HG03457 (cell line): ENCODE measurements around the gene NCOA3.
"Not testable (repeated sequence)": the region's sequence is repeated elsewhere in the genome, so short reads cannot be mapped to it uniquely, and the experiment has no call there.

Source experiments
- ATAC-seq: cut with Tn5 transposase; IDR thresholded peaks from one replicate; pipeline ENCODE4 v1.9.1; 2021; ENCODE audit warnings: moderate number of reproducible peaks; ENCODE audit not compliant: unreplicated experiment

The NCOA3 gene

GRCh38 chr20:47500082-47500481 lies 1.6 kb upstream of the NCOA3 start:
- ATAC-seq, result not testable (repeated sequence)

GRCh38 chr20:47500554-47500953 lies 1.1 kb upstream of the NCOA3 start:
- no peak for ATAC-seq

DNA sequence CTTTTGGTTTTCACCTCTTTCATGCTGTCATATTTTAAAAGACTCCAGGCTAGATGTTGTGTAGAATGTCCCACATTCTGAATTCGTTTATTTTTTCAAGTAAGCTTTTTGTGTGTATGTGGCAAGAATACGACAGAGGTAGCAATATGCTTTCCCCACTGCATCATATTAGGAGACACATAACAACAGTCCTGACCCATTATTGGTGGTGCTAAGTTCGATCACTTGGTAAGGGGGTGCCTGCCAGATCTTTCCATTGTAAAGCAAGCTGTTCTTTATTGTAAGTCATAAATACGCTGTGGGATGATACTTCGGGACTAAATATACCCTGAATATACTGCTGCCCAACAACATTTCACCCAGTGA lies 588 bp upstream of the NCOA3 start:
- ATAC-seq, result no peak

DNA sequence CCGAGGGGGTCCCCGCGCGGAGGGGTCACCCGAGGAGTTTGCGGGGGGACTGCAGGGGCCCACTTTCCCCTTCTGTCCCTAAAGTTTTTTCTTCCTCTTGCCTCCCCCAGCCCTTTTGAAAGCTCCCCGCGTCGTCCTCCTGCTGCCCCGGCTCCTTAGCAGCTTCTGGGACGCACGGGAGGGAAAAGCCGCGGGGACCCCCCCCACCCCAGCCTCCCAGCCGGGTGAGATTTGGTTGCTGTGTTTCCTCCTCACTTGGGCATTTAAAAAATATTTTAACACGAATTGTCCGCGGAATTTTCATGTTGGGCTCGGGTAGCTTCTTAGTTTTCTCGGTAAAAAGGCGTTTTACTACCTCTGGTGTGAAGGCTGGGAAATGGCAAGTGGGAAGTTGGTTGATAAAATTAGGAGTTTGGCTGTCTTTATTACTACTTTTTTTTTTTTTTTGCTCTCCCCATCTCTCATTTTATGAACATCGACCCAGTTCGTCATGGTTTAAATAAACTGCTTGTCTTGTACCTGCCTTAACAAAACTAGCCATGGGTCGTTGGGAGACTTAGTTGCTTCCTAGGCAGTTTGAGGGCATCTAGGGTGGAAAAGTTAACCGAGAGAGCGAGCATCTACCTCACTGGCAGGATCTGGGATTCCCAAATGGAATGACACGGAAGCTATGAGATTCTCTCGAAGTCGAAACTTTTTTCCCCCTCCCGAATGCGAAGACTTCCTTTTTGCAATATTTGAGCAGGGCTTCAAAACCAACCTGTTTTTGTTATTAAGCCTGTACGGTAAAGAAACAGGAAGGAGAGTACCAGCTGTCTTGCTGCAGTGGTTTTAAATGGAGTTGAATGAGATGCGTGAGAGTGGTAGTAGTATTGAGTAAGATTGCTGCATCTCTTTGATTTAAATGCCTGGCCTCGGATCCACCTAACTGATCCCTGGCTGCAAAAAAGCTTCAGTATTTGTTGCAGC lies 868 bp downstream of the NCOA3 start:
- ATAC-seq, result no peak

- ATAC-seq, result no peak
These were observed 2.0 kb downstream of the NCOA3 start for GRCh38 chr20:47503685-47504084.

GRCh38 chr20:47506335-47506734 lies 4.6 kb downstream of the NCOA3 start:
- ATAC-seq, result no peak

DNA sequence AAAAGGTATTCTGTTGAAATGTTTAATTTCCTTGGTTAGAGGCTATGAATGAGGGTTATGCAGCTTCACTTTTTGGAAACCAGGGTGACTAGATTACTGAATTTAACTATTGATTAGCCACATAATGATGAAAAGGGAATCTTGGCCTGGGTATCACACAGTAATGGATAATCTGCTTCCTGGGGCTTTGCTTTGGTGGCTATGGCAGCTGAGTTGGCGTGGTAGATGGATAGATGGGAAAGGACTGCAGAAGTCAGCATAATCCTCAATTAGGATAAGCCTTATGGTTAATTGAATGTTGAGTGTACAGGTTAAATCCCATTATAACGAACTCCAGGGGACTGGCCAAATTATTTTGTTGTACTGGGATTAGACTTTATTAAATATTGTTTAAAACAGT lies 5.2 kb downstream of the NCOA3 start:
- no peak for ATAC-seq

DNA sequence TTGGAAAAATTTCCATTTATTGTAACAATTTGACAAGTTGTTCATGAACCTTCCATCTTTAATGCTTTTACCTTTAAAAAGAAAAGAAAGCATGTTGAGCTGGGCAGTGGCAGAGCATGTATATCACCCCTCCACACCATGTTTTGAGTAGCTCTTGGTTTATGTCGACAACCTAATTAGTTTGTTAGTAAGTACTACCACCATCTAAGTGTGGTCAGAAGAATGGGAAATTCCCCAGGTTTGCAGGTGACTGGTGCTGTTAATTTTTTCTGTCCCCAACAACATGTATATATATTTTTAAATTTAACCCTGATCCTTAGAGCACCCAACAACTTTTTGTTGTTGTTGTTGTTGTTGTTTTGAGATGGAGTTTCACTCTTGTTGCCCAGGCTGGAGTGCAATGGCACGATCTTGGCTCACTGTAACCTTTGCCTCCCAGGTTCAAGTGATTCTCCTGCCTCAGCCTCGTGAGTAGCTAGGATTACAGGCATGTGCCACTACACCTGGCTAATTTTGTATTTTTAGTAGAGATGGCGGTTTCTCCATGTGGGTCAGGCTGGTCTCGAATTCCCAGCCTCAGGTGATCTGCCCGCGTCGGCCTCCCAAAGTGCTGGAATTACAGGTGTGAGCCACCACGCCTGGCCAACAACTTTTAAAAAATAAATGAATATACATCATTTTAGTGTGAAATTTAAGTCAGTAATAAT lies 5.7 kb downstream of the NCOA3 start:
- not testable (repeated sequence) for ATAC-seq

DNA sequence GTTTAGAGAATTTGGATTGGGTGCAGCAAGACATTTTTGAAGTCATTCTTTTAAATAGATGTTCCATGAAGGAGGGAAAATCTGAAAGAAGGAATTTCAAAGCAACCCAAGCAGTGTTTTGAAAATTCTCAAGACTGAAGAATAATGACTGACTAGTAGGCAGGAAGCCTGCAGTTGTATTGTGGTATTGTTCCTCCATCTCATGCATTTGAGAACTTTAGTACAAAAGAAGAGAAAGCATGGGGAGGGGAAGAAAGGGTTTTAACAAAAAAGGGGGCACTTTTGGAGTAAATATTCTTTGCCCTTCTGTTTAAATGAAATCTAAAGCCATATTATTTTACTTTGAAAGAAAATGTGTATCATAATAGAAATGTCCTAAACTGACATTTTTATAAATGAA lies 6.6 kb downstream of the NCOA3 start:
- ATAC-seq, result no peak

DNA sequence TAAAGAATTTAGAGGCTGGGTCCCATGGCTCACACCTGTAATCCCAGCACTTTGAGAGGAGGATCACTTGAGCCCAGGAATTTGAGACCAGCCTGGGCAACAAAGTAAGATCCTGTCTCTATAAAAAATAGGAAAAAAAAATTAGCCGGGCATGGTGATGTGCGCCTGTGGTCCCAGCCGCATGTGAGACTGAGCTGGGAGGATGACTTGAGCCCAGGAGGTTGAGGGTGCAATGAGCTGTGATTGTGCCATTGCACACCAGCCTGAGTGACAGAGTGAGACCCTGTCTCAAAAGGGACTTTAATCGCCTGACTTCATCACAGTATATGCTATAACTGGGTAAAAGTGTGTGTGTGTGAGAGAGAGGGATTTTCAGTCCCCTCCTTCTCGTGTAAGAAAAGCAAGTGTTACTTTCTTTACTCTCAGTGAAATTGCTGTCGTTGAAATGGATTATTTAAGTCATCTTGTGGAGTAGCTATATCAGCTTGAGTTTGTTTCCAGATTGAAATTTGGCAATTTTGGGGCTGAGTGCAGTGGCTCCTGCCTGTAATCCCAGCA lies 7.5 kb downstream of the NCOA3 start:
- ATAC-seq, result no peak

DNA sequence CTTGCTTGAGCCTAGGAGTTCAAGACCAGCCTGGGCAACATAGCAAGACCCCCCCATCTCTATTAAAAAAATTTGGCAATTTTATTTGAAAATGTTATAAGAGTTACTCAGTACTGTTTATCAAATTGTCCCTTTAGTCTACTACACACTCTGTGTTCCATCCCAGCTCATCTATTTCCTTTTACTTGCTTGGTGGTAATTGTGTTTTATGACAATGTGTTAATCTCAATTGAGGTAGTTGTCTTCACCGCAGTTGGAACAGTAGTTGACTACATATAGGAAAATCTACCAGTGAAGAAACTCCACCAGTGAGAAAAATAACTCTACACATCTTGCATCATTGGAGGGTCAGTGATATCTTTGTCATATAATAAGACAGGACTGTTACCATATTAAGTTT lies 8.0 kb downstream of the NCOA3 start:
- no peak for ATAC-seq

GRCh38 chr20:47515843-47516242 lies 14.2 kb downstream of the NCOA3 start:
- ATAC-seq, result no peak

DNA sequence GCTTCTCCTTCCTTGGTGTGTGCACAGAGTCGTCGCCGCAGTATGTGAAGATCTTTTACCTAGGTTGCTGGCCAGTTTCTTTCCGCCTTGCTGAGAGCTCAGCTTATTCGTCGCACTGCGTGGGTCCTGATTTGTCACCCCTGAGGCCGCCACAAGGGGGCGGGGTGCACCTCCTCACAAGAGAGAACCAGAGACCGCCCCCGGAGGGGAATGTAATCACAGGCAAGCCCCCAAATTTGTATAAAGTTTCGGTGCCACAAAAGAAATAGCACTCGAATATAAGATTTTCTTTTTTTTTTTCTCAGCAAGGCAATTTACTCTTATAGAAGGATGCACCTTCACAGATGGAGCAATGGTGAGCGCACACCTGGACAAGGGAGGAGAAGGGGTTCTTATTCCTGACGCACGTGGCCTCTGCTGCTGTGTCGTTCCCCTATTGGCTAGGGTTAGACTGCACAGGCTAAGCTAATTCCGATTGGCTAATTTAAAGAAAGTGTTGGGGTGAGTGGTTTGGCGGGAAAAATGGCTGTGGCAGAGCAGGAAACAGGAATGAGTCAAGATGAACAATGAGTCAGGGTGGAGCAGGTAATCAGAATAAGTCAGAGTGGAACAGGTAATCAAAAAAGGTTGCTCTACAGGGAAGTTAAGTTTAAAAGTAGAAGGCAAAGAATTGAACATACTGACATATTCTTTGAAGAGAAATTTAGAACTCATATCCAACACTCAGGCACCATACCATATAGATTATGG lies 19.5 kb downstream of the NCOA3 start:
- ATAC-seq, result no peak

GRCh38 chr20:47524015-47524784 lies 22.5 kb downstream of the NCOA3 start:
- no peak for ATAC-seq

DNA sequence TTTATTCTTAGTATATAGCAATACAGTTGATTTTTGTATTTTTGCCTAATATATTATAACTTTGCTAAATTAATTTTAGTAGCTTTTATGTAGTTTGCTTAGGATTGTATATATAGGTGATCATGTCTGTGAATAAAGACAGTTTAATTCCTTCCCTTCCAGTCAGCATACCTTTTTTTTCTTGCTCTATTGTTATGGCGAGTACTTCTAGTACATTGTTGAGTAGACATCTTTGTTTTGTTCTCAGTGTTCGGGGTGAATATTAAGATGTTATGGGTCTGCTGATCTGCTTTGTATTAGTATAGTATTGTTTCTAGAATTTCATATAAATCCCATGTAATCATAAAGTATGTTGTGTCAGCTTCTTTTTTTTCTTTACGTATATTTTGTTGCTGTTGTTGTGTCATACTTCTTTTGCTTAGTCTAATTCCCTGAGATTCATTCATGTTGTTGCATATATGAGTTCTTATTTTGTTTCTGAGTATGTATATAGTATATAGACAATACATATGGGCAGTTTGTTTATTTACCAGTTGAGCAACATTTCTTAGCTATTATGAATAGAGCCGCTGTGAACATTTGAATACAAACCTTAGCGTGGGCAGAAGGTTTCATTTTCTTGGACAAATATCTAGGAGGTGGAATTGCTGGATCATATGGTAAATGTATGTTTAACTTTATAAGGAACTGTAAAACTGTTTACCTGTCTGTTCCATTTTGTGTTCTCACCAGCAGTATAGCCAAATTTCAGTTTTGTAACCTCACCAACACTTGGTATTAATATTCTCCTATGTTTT lies 25.5 kb downstream of the NCOA3 start:
- no peak for ATAC-seq

DNA sequence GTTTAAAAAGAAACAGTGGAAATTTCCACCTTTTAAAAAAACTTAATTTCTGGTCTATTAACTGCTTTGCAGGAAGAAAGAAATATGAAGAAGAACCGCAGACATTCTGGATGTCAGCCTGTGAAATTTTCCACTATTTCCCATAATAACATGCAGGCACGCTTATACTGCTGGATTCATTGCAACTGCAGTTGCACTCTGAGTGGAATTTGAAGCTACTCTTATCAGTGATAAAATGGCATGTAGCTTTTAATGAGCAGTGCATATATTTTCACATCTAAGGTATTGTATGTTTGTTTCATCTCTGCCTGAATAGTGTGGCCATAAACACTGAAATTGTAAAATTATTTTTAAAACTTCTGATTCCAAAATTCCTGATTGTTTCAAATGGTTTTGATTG lies 28.2 kb downstream of the NCOA3 start:
- no peak for ATAC-seq

DNA sequence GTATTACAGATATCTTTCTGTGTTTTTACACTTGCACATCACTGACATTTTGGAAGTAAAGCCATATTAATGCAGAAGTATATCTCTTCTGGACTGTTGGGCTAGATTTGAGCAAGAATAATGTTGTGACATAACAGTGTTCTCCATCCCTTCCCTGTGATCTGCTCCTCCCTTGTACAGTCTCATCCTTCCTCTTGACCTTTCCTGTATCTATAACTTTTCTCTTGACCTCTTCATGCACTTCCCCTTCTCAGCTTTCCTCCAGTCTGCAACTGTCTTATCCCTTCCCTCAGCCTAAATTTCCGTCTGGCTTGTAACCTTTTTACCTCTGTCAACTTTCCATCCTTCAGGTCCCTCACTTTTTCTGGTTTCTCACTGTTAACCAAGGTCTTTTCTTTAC lies 29.8 kb downstream of the NCOA3 start:
- no peak for ATAC-seq

DNA sequence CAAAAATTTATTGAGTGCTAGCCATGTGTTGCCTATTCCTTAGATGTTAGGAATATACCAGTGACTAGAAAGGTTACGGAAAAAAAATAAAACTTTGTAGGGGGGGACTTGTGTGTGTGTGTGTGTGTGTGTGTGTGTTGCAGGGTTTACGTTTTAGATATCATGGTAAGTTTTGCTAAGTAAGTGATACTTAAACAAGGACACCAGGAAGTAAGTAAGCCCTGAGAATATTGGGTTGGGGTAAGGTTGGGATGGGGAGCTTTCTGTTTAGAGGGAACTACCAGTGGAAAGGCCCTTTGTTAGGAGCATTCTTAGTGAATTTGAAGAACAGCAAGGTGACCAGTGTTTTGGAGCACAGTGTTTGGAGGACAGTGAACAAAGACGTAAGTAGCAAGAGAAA lies 30.3 kb downstream of the NCOA3 start:
- ATAC-seq, result no peak

DNA sequence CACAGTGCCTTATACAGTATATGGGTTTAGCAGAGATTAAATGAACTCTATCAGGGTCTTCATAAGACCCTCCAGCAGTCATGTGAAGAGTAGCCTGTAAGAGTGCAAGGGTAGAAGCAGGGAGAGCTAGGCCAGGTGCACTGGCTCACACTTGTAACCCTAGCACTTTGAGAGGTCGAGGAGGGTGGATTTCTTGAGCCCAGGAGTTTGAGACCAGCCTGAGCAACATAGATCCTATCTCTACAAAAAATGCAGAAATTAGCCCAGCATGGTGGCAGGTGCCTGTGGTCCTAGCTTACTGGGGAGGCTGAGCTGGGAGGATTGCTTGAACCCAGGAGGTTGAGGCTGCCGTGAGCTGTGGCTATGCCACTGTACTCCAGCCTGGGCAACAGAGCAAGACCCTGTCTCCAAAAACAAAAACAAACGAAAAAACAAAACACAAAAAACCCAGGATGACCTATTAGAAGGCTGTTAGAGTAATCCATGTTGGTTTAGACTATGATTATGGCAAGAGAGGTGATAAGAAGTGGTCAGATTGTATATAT lies 31.9 kb downstream of the NCOA3 start:
- no peak for ATAC-seq
